Ishikawa (cell line): ENCODE measurements around the gene ACADS.
A peak's percentile ranks its signal among the peaks of the same experiment; 100 is the strongest.

Experiments used
- CREB1 ChIP-seq: IDR thresholded peaks from 2 replicates; pipeline ENCODE4 v1.6.1; 2012; ENCODE audit warnings: low read depth
- EP300 ChIP-seq: IDR thresholded peaks from 2 replicates; pipeline ENCODE4 v1.6.1; 2012; ENCODE audit warnings: borderline replicate concordance
- FOXM1 ChIP-seq: IDR thresholded peaks from 2 replicates; pipeline ENCODE4 v1.6.1; 2012; ENCODE audit warnings: low read depth, borderline replicate concordance
- MAX ChIP-seq: IDR thresholded peaks from 2 replicates; pipeline ENCODE4 v1.6.1; 2012
- USF1 ChIP-seq: IDR thresholded peaks from 2 replicates; pipeline ENCODE4 v1.6.1; 2012
- ZBTB7A ChIP-seq: IDR thresholded peaks from 2 replicates; pipeline ENCODE4 v1.6.1; 2012; ENCODE audit warnings: low read depth

DNA sequence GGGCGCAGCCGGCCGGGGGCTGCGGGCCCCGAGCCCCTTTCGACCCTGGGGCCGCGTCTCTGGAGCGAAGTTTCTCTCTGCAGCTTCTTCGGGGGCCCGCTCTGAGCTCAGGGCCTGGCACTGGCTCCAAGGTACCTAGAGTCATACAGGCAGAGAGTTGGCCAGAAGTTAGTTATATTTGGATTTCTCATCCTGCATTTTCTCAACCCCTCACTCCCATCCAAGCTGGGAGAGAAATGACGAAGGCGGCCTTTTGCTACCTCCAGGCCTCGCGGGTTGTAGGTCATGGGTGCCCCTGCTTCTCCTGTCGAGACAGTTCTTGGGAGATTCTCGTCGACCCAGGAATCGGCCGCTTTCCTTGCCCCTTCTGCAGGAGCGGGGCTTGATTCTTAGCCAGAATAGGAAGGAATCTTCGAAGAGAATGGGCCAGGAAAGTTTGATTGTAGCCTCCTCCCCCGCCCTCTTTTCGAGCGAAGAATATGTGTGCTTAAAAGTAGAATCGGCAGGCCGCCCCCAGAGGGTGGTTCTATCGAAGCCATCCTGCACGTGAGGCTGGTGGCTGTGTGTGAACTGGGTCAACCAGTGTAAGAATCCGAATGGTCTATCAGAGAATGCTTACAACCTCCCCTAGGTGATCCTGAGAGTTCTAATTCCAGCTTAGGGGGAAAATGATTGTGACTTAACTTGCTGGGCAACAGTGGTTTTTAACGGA is 37.9 kb upstream of the ACADS start:
- TF ChIP-seq USF1 (no peak), FOXM1 (no peak), CREB1 (no peak), EP300 (no peak), ZBTB7A (no peak), MAX (0 out of 2 replicates have a peak, but pooled peaks have one; percentile 37)
